Activated naive CD8-positive, alpha-beta T cell treated with anti-CD3 and anti-CD28 coated beads for 36 hours (primary cell): ENCODE results near the gene GLIS1. TPM values are rescaled to one million over a fixed set of nuclear protein-coding genes. Genes with fewer than 3 reads are reported as not detected.

Source experiments
- DNase-seq: peaks from one replicate; pipeline ENCODE4 v3.0.0; 2021
- H3K27ac Mint-ChIP-seq: one replicate; pipeline ENCODE4 v1.8.0; 2022; ENCODE audit warnings: mild to moderate bottlenecking, moderate library complexity, mixed read lengths
- H3K27me3 Mint-ChIP-seq: one replicate; pipeline ENCODE4 v1.8.0; 2022; ENCODE audit warnings: mild to moderate bottlenecking, mixed read lengths
- H3K36me3 Mint-ChIP-seq: one replicate; pipeline ENCODE4 v1.8.0; 2021; ENCODE audit warnings: mild to moderate bottlenecking, mixed read lengths
- H3K4me1 Mint-ChIP-seq: one replicate; pipeline ENCODE4 v1.8.0; 2021; ENCODE audit warnings: mixed read lengths
- H3K4me3 Mint-ChIP-seq: one replicate; pipeline ENCODE4 v1.8.0; 2022; ENCODE audit warnings: mild to moderate bottlenecking, moderate library complexity, mixed read lengths
- H3K9me3 Mint-ChIP-seq: one replicate; pipeline ENCODE4 v1.8.0; 2022; ENCODE audit warnings: mixed read lengths
- total RNA-seq, 2 experiments: library from RNA; stranded (reverse); gene quantifications; one replicate each; pipeline ENCODE4 v1.2.3, GENCODE V29; 2021

GLIS1 gene
- total RNA-seq, 2 experiments from 2014 or later: 0.10 TPM; not detected in 1

GRCh38 chr1:53465023-53465957, 273.7 kb downstream of the GLIS1 start:
- H3K36me3 Mint-ChIP-seq: no peaks in the 10 kb centered on the region

GRCh38 chr1:53463961-53464899, 274.7 kb downstream of the GLIS1 start:
- DNase-seq: no peak
- Mint-ChIP-seq H3K27me3 (no peaks in the 10 kb centered on the region), H3K4me3 (no peak overlapping the region), H3K9me3 (no peaks in the 10 kb centered on the region), H3K4me1 (no peaks in the 10 kb centered on the region), H3K36me3 (no peaks in the 10 kb centered on the region), H3K27ac (no peak overlapping the region)

More at GRCh38 chr1:53465023-53465957, 273.7 kb downstream of the GLIS1 start:
- H3K27me3 Mint-ChIP-seq: no peaks in the 10 kb centered on the region
- no peaks in the 10 kb centered on the region for H3K9me3 Mint-ChIP-seq
- H3K4me1 Mint-ChIP-seq: no peaks in the 10 kb centered on the region
- H3K4me3 Mint-ChIP-seq: no peak overlapping the region
- no peak for DNase-seq
- H3K27ac Mint-ChIP-seq: no peak overlapping the region

- no peaks in the 10 kb centered on the region for H3K27me3 Mint-ChIP-seq
- no peaks in the 10 kb centered on the region for H3K9me3 Mint-ChIP-seq
- no peak overlapping the region for H3K27ac Mint-ChIP-seq
- H3K4me3 Mint-ChIP-seq: no peak overlapping the region
- H3K36me3 Mint-ChIP-seq: no peaks in the 10 kb centered on the region
- no peak for DNase-seq
- no peaks in the 10 kb centered on the region for H3K4me1 Mint-ChIP-seq
Measured at GRCh38 chr1:53462769-53463501, 276.0 kb downstream of the GLIS1 start.

- Mint-ChIP-seq H3K36me3 (no peaks in the 10 kb centered on the region), H3K4me3 (no peak overlapping the region), H3K27ac (no peak overlapping the region), H3K9me3 (no peaks in the 10 kb centered on the region), H3K27me3 (no peaks in the 10 kb centered on the region), H3K4me1 (no peaks in the 10 kb centered on the region)
- DNase-seq: no peak
Measured at GRCh38 chr1:53462193-53462592, 276.8 kb downstream of the GLIS1 start.

GRCh38 chr1:53461323-53462044, 277.5 kb downstream of the GLIS1 start:
- H3K27me3 Mint-ChIP-seq: no peaks in the 10 kb centered on the region
- H3K36me3 Mint-ChIP-seq: no peaks in the 10 kb centered on the region
- H3K4me3 Mint-ChIP-seq: no peak overlapping the region
- no peaks in the 10 kb centered on the region for H3K9me3 Mint-ChIP-seq
- H3K4me1 Mint-ChIP-seq: no peaks in the 10 kb centered on the region
- H3K27ac Mint-ChIP-seq: no peak overlapping the region
- DNase-seq: no peak

- Mint-ChIP-seq H3K27ac (no peak overlapping the region), H3K27me3 (no peaks in the 10 kb centered on the region), H3K4me1 (no peaks in the 10 kb centered on the region), H3K4me3 (no peak overlapping the region), H3K9me3 (no peaks in the 10 kb centered on the region), H3K36me3 (no peaks in the 10 kb centered on the region)
- DNase-seq: no peak
Measured at GRCh38 chr1:53460666-53461322, 278.2 kb downstream of the GLIS1 start.

GRCh38 chr1:53460211-53460634, 278.7 kb downstream of the GLIS1 start:
- Mint-ChIP-seq H3K4me1 (no peaks in the 10 kb centered on the region), H3K36me3 (no peaks in the 10 kb centered on the region), H3K4me3 (no peak overlapping the region), H3K9me3 (no peaks in the 10 kb centered on the region), H3K27me3 (no peaks in the 10 kb centered on the region), H3K27ac (no peak overlapping the region)
- no peak for DNase-seq

GRCh38 chr1:53459321-53460175, 279.4 kb downstream of the GLIS1 start, which contains the start of gene DMRTB1:
DMRTB1 (plus strand) TSS chr1:53459399; CDS start chr1:53459454, 55 bp downstream.
- Mint-ChIP-seq H3K9me3 (no peaks in the 10 kb centered on the region), H3K27ac (no peak within 1 kb of the TSS), H3K4me3 (no peak within 1 kb of the TSS), H3K27me3 (no peaks in the 10 kb centered on the region), H3K4me1 (no peaks in the 10 kb centered on the region), H3K36me3 (no peaks in the 10 kb centered on the region)
- no peak for DNase-seq

- H3K4me3 Mint-ChIP-seq: no peak overlapping the region
- no peak overlapping the region for H3K27ac Mint-ChIP-seq
- DNase-seq: no peak
- H3K4me1 Mint-ChIP-seq: no peaks in the 10 kb centered on the region
- no peaks in the 10 kb centered on the region for H3K9me3 Mint-ChIP-seq
- no peaks in the 10 kb centered on the region for H3K36me3 Mint-ChIP-seq
- no peaks in the 10 kb centered on the region for H3K27me3 Mint-ChIP-seq
Measured at GRCh38 chr1:53458634-53459033, 280.3 kb downstream of the GLIS1 start.

Other genes with a start within 250 kb of the GLIS1 start
- 10 to 100 TPM; 44.2 to 50.4 TPM for gene NDC1, start 99.1 kb upstream of the GLIS1 start, total RNA-seq
- gene YIPF1, start 150.6 kb upstream of the GLIS1 start, total RNA-seq: 10 to 100 TPM; 14.5 to 16.5 TPM
- gene DIO1, start 155.0 kb upstream of the GLIS1 start, total RNA-seq: not detected
- 10 to 100 TPM; 53.2 to 59.1 TPM for gene IFT25, start 206.5 kb upstream of the GLIS1 start, total RNA-seq
- gene LRRC42, start 207.2 kb upstream of the GLIS1 start, total RNA-seq: 10 to 100 TPM; 29.0 to 30.1 TPM